Measurements from ENCODE around the gene USP17L30.
"Not testable (repeated sequence)": the region's sequence is repeated elsewhere in the genome, so short reads cannot be mapped to it uniquely, and the experiment has no call there.

DNA sequence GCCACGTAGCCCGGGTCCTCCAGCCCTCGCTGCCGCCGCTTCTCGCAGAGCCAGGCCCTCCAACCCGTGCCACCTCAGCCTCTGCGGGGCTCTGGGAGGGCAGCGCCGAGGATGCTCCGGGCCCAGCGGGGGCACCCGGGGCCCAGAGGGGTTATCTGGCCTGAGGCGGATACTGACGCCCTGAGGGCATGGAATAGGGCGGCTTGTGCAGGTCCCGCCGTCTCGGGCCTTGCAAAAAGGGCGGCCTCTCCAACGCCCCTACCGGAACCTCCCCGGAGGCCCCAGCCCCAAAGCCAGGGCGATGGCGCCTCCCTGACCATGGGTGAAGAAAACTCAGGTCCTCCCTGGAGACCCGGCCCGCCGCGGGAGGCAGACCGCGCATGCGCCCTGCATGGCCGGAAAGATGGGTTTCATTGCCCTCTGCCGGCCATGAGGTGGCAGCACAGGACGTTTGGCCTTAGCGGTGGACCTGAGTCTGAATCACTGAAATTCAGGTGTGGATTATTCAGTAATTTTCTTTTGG is 18.1 kb downstream of the USP17L30 start:
- TF ChIP-seq, protein P1, sequence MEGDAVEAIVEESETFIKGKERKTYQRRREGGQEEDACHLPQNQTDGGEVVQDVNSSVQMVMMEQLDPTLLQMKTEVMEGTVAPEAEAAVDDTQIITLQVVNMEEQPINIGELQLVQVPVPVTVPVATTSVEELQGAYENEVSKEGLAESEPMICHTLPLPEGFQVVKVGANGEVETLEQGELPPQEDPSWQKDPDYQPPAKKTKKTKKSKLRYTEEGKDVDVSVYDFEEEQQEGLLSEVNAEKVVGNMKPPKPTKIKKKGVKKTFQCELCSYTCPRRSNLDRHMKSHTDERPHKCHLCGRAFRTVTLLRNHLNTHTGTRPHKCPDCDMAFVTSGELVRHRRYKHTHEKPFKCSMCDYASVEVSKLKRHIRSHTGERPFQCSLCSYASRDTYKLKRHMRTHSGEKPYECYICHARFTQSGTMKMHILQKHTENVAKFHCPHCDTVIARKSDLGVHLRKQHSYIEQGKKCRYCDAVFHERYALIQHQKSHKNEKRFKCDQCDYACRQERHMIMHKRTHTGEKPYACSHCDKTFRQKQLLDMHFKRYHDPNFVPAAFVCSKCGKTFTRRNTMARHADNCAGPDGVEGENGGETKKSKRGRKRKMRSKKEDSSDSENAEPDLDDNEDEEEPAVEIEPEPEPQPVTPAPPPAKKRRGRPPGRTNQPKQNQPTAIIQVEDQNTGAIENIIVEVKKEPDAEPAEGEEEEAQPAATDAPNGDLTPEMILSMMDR (IDR thresholded peaks at IDR 0.05): not testable (repeated sequence)
- not testable (repeated sequence) for TF ChIP-seq POLR2A (IDR thresholded peaks at IDR 0.05)

Data from ovary (tissue), 3 donors.